Uterus (tissue), 2 donors: Measurements from ENCODE around the gene SGMS1.

Experiments used
- CTCF ChIP-seq, 4 experiments: fragments of 200-600 bp in 2 of 4; fragments of 450-650 bp in 2 of 4; sonication (generic) in 2 of 4; IDR thresholded peaks; one replicate each; pipeline ENCODE4 v1.5.1; 2016 to 2019; ENCODE audit warnings: antibody characterized with exemption in 4 of 4, mild to moderate bottlenecking in 2 of 4, moderate library complexity in 1 of 4
- POLR2A ChIP-seq, 2 donors: fragments of 450-650 bp; IDR thresholded peaks; one replicate each; pipeline ENCODE4 v1.6.1; 2016; ENCODE audit warnings: antibody characterized with exemption in 2 of 2, mild to moderate bottlenecking in 1 of 2, moderate library complexity in 1 of 2

- no peak for TF ChIP-seq CTCF (IDR thresholded peaks at IDR 0.05)
- TF ChIP-seq POLR2A (IDR thresholded peaks at IDR 0.05): no peak
These were observed 213.5 kb downstream of the SGMS1 start for GRCh38 chr10:50410066-50410811.
